ENCODE measurements around the gene SORBS1. TPM values are rescaled to one million over a fixed set of nuclear protein-coding genes. Genes with fewer than 3 reads are reported as not detected.

SORBS1 gene
- total and polyA plus RNA-seq, 8 donors: 34.4 to 713 (median 168) TPM

DNA sequence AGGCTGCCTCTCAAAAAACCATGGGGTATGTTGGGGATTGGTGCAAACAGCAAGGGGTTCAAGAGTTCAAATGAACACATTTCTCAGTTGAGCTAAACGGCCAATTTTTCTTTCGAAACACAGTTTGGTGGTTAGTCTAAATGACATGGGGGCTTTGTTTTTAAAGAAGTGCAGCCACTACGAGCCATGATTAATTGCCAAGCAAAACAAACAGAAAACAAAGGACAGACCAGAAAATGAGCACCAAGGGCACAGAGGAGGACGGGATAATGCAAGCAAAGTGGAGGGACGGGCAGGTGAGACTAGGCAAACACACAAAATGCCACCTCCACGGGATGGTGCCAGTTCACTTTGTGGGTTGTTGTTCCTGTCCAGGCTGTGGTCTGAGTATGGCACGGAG, 205.9 kb downstream of the SORBS1 start:
- intact Hi-C loops (cut with DNase I; ENCODE audit: low total_unique reads): no loop called here
- Histone ChIP-seq H3K27me3 (no peaks in the 10 kb centered on the region), H3K4me1 (peaks cover 18 to 85% (median 48%) of the 10 kb centered on the region in 4 donors), H3K27ac (peak overlapping the region in 4 of 5 donors; percentile 32 to 58 (median 46)), H3K36me3 (peaks cover 27 to 90% (median 81%) of the 10 kb centered on the region in 4 donors), H3K4me3 (no peak overlapping the region), H3K9me3 (no peaks in the 10 kb centered on the region)
- TF ChIP-seq POLR2A (IDR thresholded peaks at IDR 0.05): no peak
- no peak for TF ChIP-seq EP300 (IDR thresholded peaks at IDR 0.05)
- no peak for TF ChIP-seq CTCF (IDR thresholded peaks at IDR 0.05)
- no peak for TF ChIP-seq POLR2AphosphoS5 (IDR thresholded peaks at IDR 0.05)
- no peak for DNase-seq
- WGBS, 5 donors: 59 to 65% (median 65%) methylated on average over 7 of the region's 7 CpGs

DNA sequence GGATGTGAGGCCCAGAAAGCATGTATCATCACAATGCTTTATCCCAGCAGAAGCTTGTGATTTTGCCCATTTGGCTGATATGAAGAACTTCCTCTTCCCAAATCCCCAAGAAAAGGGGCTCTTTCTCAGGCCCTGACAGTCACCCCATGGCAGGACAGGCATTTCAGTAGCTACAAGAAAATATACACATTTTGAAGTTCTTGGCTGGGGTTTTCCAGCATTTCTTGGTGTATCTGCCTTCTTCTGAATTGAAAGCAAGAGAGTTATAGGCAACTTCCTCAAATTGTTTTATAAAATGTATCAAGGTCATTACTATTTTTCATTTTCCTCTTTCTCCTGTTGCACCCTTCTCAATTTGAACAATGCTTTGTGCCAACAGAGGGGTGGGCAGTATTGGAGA, 207.1 kb downstream of the SORBS1 start:
- TF ChIP-seq POLR2AphosphoS5 (IDR thresholded peaks at IDR 0.05) (no peak), CTCF (IDR thresholded peaks at IDR 0.05) (no peak), POLR2A (IDR thresholded peaks at IDR 0.05) (no peak), EP300 (IDR thresholded peaks at IDR 0.05) (no peak)
- Histone ChIP-seq H3K27ac (peak overlapping the region in 3 of 5 donors; percentile 23 to 58 (median 34)), H3K27me3 (no peaks in the 10 kb centered on the region), H3K36me3 (peaks cover 27 to 92% (median 84%) of the 10 kb centered on the region in 4 donors), H3K4me1 (peaks cover 13 to 86% (median 47%) of the 10 kb centered on the region in 4 donors), H3K9me3 (no peaks in the 10 kb centered on the region), H3K4me3 (no peak overlapping the region)
- DNase-seq: no peak
- intact Hi-C loops (cut with DNase I; ENCODE audit: low total_unique reads): no loop called here

DNA sequence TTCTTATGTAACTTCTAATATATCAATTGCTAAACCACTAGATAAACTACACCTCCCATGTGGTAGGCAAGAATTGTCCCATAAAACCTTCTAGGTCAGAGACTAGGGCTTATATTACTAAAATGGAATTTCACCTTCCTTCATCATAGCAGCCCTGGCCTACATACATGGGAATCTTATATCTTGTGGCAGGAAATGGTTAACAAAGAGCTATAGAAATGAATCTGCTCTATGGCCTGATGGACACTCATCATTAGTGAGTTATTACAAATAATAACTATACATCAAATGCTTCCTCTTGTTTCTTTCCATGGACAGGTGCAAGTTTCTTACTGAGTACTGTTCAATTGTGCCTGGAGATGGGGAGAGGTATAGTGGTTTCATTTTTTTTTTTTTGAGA, 208.0 kb downstream of the SORBS1 start:
- H3K36me3 ChIP-seq: peaks cover 27 to 90% (median 85%) of the 10 kb centered on the region in 4 donors
- intact Hi-C loops (cut with DNase I; ENCODE audit: low total_unique reads): no loop called here
- TF ChIP-seq EP300 (IDR thresholded peaks at IDR 0.05) (no peak), POLR2AphosphoS5 (IDR thresholded peaks at IDR 0.05) (no peak), POLR2A (IDR thresholded peaks at IDR 0.05) (no peak), CTCF (IDR thresholded peaks at IDR 0.05) (no peak)
- no peaks in the 10 kb centered on the region for H3K9me3 ChIP-seq
- H3K27ac ChIP-seq: peak overlapping the region in 2 of 5 donors; percentile 12 to 77
- no peak overlapping the region for H3K4me3 ChIP-seq
- no peak for DNase-seq
- H3K4me1 ChIP-seq: peaks cover 13 to 81% (median 44%) of the 10 kb centered on the region in 4 donors
- H3K27me3 ChIP-seq: no peaks in the 10 kb centered on the region

- TF ChIP-seq POLR2AphosphoS5 (IDR thresholded peaks at IDR 0.05): no peak
- TF ChIP-seq POLR2A (IDR thresholded peaks at IDR 0.05): no peak
- no peak for TF ChIP-seq EP300 (IDR thresholded peaks at IDR 0.05)
- no peak for TF ChIP-seq CTCF (IDR thresholded peaks at IDR 0.05)
- Histone ChIP-seq H3K36me3 (peaks cover 27 to 90% (median 84%) of the 10 kb centered on the region in 4 donors), H3K27ac (peak overlapping the region in 4 of 5 donors; percentile 8 to 79 (median 68)), H3K4me1 (peaks cover 13 to 82% (median 46%) of the 10 kb centered on the region in 4 donors), H3K9me3 (no peaks in the 10 kb centered on the region), H3K4me3 (no peak overlapping the region), H3K27me3 (no peaks in the 10 kb centered on the region)
- no peak for DNase-seq
- intact Hi-C loops (cut with DNase I; ENCODE audit: low total_unique reads): no loop called here
- 79 to 89% (median 85%) methylated on average over 2 of the region's 2 CpGs for WGBS, 5 donors
Measured at GRCh38 chr10:95352684-95353083, 208.5 kb downstream of the SORBS1 start.
